HuH-7 (cell line): ENCODE measurements around the gene PLEKHG5.
"Not testable (repeated sequence)": the region's sequence is repeated elsewhere in the genome, so short reads cannot be mapped to it uniquely, and the experiment has no call there.

Experiments
- DNase-seq: peaks from one replicate; pipeline ENCODE4 v3.0.0; 2011; ENCODE audit warnings: low spot score

The PLEKHG5 gene

DNA sequence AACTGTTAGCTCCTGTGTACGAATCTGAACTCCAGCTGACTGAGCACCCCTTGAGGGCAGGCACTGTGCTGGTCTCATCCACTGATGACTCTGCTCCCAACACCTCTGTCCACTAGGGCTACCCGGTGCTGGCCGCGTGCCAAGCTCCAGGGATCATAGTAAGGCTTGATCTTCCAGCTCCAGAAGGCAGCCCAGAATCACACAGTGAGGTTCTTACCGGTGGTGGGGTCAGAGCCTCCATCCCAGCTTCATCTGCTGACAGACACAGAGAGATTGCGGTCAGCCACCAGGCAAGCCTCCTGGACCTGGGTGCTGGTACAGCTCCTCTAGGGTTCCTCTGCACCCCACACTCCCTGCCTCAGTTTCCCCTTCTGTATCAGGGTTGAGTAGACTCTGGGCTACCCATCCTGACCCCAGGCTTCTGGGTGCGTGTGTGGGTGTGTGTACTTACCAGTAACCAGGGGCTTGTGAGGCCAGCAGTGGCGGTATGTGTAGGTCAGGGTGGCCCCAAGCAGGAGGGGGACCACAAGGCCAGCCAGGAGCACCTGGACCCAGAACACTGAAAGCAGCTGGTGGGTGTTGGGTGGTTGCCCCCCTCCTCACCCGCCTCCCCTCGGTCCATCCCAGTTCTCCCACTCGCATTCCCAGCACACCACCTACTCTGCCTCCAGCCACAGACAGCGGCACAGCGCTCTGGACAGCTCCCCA lies 28.9 kb downstream of the PLEKHG5 start:
- no peak for DNase-seq

GRCh38 chr1:6461538-6462411 lies 29.7 kb downstream of the PLEKHG5 start:
- DNase-seq, result no peak

GRCh38 chr1:6461051-6461530 lies 30.4 kb downstream of the PLEKHG5 start:
- no peak for DNase-seq

- DNase-seq, result no peak
Observed at GRCh38 chr1:6460301-6461050, 31.0 kb downstream of the PLEKHG5 start.

DNA sequence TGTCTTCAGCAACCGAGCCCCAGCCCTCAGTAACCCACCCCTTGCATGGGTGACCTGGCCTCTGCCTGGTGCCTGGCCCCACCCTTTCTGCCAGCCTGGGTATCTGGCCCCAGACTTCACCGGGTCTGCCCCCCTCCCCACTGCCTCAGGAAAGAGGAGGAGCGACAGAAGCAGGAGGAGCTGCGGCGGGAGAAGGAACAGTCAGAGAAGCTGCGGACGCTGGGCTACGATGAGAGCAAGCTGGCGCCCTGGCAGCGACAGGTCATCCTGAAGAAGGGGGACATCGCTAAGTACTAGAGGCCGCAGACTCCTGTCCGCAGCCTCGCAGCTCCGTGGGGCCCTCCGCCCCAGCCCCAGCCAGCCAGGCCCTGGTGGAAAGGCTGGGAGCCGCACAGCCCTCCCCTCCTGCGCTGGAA lies 31.6 kb downstream of the PLEKHG5 start:
- DNase-seq, result no peak

- no peak for DNase-seq
Observed at GRCh38 chr1:6456800-6457466, 34.5 kb downstream of the PLEKHG5 start.

DNA sequence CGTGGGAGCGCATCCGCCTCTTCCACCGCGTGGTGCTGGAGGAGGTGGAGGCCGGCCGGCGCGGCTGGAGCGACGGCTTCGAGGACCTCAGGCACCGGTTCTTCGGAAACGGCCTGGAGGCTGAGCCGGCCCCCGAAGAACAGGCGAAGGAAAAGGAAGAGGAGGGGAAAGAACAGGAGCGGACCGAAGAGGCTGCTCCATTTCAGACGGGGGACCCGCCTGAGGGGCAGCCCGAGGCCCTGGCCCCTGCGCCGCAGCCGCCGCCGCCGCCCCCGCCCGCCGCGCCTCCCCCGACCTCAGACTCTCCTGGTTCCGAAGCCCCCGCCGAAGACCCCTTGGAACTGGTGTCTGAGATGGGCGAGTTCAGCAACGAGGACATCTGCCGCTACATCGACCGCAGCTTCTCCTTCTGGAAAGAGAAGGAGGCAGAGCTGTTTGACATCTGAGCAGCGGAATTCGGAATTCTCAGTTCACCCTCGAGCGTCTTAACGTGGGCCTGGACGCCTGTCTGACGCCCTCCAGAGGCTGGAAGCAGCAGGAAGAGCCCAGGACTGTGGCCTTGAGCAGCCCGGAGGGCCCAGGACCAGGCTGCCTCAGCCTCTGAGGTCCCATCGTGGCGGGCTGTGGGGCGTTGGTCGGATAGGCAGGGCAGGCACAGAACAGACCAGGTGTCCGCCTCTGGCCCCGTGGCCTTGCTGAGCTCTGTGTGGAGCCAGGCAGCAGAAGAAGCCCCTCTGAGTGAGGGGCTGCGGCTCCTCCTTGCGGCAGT lies 35.5 kb downstream of the PLEKHG5 start:
- not testable (repeated sequence) for DNase-seq

DNA sequence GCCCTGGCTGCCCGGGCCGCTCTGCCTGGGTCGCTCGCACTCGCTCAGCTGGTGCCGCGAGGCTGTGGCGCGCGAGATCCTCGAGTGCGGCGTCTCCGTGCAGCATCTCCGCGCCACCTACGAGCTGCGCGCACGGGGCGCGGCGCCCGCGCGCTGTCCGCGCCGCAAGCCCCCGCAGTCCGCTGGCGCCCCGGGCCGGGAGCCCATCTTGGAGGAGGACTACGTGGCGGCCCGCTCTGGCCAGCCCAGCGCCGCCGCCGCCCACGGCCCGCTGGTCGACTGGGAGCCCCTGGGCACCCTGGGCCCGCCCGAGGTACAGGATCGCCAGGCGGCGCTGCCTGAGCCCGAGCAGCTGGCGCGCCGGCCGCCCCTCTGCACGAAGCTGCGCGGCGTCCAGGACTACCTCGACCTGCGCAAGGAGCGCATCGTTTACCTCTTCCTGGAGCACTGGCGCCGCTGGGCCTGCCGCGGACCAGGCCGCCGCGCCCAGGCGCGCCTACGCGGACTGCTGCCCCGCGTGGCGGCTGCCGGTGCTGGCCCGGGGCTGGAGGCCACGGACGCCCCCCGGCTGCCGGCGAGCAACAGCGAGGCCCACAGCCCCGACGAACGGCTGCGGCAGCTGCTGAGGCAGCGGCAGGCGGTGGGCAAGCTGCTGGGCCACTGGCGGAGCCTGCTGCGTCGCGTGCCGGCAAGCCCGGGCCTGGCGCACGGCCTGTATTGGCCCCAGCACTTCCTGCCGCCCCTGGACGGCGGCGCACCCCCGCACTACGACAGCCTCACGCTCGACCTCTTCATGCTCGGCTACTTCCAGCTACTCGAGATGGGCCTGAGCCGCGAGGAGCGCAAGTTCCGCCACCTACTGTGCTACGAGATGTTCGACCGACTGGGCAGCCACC lies 36.4 kb downstream of the PLEKHG5 start:
- DNase-seq, result no peak

- not testable (repeated sequence) for DNase-seq
Observed at GRCh38 chr1:6453895-6454855, 37.3 kb downstream of the PLEKHG5 start.

GRCh38 chr1:6450943-6451373 lies 40.5 kb downstream of the PLEKHG5 start:
- peak; percentile 80 for DNase-seq

- DNase-seq, result not testable (repeated sequence)
Observed at GRCh38 chr1:6450486-6450885, 41.0 kb downstream of the PLEKHG5 start.

DNA sequence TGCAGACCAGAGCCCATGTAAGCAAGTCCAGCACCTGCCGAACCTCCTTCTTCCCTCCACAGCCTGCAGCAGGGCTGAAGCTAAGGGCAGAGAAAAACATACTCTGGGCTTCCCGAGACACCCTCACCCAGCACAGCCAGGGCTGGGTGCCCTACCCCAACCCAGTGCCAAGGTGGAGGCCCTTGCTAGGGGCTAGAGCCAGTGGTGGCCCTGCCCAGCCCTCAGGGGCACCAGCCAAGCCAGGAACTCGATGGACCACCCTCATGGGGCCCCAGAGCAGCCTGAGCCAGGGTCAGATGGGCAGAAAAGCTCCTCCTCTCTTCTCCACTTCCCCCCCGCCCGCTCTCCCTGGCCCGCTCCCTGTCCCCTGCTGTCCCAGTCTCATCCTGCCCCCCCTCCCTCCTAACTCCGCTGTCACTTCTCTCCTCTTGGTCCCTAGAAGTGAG lies 41.4 kb downstream of the PLEKHG5 start:
- no peak for DNase-seq

- peak; percentile 56 for DNase-seq
Observed at GRCh38 chr1:6448749-6449631, 42.5 kb downstream of the PLEKHG5 start.

DNA sequence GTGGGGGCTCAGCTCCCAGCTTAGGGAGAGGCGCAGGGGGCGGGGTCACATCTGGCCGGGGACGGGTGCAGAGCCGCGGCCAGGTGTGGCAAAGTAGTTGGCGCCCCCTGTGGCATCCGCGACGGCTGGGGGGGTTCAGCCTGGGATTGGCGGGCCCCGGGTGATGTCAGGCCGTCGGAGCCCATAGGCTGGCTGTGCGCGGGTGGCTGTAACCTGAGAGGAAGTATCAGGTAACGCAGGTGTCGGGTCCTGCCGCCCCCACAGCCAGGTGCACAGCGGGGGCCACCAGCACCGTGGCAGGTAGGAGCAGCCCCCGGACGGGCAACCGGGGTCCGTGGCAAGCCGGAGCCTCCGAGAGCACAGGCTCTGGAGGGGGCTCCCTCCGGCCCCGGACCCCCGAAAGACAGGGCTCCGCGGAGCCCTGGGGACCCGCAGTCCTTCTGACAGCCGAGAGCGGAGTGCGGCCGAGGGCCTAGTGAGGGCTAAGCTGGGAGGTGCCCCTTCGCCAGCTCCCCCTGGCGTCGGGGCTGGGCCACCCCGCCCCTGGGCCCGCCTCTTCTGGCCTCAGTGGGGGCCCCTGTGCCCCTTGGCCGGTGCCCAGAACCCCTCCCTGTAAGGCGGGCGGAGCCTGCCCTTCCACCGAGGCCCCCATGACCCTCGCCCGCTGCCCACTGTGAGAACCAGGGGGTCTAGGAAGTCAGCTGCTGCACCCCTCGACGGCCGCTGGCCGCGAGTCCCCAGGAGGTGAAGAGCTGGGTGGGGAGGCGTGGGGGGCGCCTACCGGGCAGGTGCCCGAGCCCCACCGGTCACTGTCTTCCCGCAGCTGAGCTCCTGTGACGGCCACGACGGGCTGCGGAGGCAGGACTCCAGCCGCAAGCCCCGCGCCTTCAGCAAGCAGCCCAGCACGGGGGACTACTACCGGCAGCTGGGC lies 43.4 kb downstream of the PLEKHG5 start:
- DNase-seq, result peak; percentile 57

GRCh38 chr1:6447016-6447817 lies 44.2 kb downstream of the PLEKHG5 start:
- DNase-seq, result peak; percentile 53

GRCh38 chr1:6446665-6447015 lies 44.8 kb downstream of the PLEKHG5 start:
- no peak for DNase-seq
